Stimulated activated CD4-positive, alpha-beta T cell treated with anti-CD3 and anti-CD28 coated beads, Interleukin-1b, Interleukin-23, amount 100 ng/mL, for 24 hours (primary cell): ENCODE results near the gene HIC1.
A peak's percentile ranks its signal among the peaks of the same experiment; 100 is the strongest.

Experiments used
- DNase-seq, 4 experiments: peaks; one replicate each; pipeline ENCODE4 v3.0.0-alpha.2; 2020; ENCODE audit warnings: low read depth in 4 of 4, low spot score in 1 of 4

HIC1 gene

GRCh38 chr17:2042933-2043332, 12.0 kb upstream of the HIC1 start:
- DNase-seq: no peak

GRCh38 chr17:2043785-2044184, 11.1 kb upstream of the HIC1 start:
- DNase-seq: no peak

DNA sequence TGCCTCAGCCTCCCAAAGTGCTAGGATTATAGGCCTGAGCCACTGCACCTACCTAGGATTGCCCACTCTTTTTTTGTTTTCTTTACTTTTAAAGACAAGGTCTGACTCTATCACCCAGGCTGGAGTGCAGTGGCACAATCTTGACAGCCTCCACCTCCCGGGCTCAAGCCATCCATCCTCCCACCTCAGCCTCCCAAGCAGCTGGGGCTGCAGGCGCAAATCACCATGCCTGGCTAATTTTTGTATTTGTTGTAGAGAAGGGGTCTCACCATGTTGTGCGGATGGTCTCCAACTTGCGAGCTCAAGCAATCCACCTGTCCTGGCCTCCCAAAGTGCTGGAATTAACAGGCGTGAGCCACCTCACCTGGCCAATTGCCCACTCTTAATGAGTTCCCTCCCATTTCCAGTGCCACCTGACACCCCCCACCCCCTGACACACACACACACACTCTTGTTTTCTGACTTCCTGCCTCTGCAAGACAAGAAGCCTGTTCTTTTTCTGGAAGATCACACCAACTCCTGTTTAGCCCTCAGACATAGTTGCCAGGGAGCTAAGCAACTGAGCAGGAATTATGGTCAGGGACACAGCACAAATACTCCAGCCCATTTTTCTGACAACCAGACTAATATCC, 10.5 kb upstream of the HIC1 start:
- DNase-seq: no peak

GRCh38 chr17:2047590-2047989, 7.3 kb upstream of the HIC1 start:
- no peak for DNase-seq

DNA sequence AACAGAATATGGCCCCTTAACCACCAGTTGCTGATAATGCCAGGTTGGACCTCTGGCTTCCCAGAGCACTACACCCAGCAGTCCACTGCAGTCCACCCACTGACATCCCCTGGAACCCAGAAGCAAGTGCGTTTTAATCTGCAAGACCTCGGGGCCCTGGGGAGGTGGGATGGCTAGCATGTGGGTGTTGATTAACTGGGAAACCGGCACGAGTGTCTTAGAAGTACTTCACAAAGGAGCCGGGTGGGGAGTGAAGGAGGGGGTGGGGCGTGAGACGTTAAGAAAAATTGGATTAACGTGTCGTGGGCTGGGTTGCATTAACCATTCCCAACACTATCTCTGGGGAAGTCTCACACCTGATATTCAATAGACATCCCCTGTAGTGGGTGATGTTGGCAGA, 6.1 kb upstream of the HIC1 start:
- DNase-seq: no peak

DNA sequence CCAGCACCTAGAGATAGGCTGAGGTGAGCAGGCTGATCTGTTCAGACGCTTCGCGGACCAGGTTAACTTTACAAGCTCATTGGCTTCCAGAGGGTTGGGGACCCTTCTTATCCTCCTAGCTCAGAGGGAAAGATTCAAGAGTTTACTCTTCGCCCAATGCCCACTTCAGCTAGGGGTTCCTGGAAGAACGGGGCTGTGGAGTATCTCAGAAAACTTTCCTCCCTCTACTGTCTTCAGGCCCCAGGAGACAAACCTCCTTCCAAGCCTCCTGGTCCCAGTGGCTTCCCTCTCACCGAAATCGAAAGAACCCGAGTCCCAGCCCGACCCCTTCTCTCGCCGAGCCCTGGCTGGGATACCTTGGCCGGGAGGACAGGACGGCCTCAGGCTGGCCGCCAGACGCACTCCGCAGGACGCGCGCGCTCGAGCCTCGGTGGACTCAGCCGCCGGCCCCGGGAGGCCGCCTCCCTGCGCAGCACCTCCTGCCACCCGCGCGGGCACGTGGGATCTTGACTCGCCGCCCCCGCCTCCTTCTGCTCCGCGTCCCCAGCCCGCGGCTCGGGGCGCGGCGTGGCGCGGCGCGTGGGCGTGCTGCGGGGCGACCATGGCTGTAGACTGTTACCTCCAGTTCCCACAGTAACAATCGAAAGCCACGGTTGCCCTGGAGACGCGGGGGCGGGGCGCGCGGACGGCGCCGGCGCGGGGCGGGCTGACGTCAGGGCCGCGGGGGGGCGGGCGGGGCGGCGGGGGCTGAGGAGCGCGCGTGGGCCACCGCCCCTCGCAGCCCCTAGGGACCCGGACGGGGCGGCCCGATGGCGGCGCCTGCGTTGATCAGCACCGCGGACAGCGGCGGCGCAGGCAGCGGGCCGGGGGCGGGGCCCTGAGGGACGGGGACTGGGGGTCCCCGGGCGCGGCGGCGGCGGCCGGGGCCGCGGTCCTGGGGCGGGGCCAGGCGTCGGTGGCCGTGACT, 5.3 kb upstream of the HIC1 start:
- DNase-seq: peak; percentile 82 to 86 (median 84)

GRCh38 chr17:2050300-2051060, 4.4 kb upstream of the HIC1 start:
- DNase-seq: peak in 1 of 4 experiments; percentile 65

GRCh38 chr17:2051061-2051932, 3.6 kb upstream of the HIC1 start:
- no peak for DNase-seq

- no peak for DNase-seq
These were observed 2.9 kb upstream of the HIC1 start for GRCh38 chr17:2051933-2052559.

- peak in 1 of 4 experiments; percentile 76 for DNase-seq
These were observed 1.3 kb upstream of the HIC1 start for GRCh38 chr17:2053380-2054261.

DNA sequence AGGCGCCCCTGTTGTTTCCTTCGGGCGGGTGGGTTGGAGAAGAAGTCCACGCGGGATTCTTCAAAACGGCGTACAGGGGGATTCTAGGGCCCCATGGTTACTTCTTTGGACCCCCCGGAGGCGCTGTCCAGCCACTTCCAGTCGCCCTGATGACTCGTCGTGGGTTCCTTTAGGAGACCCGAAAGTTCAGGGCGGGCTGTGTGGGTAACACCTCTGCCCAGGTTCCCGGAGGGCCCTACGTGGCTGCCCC, 716 bp upstream of the HIC1 start:
- DNase-seq: no peak

DNA sequence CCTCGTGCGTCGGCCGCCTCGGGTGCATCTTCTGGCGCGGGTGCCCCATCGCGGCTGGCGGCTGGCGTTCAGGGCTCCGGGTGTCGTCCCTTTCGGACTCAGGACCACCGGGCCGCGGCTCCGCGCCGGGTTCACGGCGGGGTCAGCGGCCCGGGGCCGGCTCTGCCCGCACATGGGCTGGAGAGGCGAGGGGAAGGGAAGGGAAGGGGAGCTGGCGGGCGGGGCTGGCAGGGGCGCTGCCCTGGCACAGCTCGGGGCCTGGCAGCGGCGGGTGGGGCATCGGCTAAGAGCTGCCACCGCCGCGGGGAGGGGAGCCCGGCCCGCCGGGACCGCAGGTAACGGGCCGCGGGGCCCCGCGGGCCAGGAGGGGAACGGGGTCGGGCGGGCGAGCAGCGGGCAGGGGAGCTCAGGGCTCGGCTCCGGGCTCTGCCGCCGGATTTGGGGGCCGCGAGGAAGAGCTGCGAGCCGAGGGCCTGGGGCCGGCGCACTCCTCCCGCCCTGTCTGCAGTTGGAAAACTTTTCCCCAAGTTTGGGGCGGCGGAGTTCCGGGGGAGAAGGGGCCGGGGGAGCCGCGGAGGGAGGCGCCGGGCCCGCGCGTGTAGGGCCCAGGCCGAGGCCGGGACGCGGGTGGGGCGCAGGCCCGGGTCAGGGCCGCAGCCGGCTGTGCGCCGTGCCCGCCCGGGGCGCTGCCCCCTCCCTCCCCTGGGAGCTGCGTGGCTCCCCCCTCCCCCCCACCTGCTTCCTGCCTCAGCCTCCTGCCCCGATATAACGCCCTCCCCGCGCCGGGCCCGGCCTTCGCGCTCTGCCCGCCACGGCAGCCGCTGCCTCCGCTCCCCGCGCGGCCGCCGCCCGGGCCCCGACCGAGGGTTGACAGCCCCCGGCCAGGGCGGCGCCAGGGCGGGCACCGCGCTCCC, 646 bp downstream of the HIC1 start:
- no peak for DNase-seq

GRCh38 chr17:2056206-2057174, 1.6 kb downstream of the HIC1 start:
- DNase-seq: no peak

- no peak for DNase-seq
These were observed 2.4 kb downstream of the HIC1 start for GRCh38 chr17:2057175-2057759.

- DNase-seq: no peak
These were observed 3.1 kb downstream of the HIC1 start for GRCh38 chr17:2057760-2058585.
